CD4-positive, alpha-beta T cell treated with Interleukin-15 for 4 hours (primary cell): ENCODE results near the gene WDR43.
"Not testable (repeated sequence)": the region's sequence is repeated elsewhere in the genome, so short reads cannot be mapped to it uniquely, and the experiment has no call there.

Source experiments
- DNase-seq: peaks from one replicate; pipeline ENCODE4 v3.0.0-alpha.2; 2020; ENCODE audit warnings: low spot score

The WDR43 gene

DNA sequence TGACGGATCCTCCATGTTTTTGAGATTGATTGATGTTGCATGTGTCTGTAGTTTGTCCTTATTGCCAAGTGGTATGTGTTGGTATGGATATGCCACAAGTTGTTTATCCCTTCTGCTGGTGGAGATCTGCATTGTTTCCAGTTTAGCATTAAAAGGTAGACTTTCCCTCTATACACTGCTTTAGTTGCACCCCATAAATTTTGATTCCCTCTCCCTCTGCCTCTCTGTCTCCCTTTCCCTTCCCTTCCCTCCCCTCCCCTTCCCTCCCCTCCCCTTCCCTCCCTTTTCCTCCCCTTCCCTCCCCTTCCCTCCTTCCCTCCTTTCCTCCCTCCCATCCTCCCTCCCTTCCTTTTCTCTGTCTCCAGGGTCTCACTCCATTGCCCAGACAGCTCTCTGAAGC lies 68.0 kb downstream of the WDR43 start:
- no peak for DNase-seq

DNA sequence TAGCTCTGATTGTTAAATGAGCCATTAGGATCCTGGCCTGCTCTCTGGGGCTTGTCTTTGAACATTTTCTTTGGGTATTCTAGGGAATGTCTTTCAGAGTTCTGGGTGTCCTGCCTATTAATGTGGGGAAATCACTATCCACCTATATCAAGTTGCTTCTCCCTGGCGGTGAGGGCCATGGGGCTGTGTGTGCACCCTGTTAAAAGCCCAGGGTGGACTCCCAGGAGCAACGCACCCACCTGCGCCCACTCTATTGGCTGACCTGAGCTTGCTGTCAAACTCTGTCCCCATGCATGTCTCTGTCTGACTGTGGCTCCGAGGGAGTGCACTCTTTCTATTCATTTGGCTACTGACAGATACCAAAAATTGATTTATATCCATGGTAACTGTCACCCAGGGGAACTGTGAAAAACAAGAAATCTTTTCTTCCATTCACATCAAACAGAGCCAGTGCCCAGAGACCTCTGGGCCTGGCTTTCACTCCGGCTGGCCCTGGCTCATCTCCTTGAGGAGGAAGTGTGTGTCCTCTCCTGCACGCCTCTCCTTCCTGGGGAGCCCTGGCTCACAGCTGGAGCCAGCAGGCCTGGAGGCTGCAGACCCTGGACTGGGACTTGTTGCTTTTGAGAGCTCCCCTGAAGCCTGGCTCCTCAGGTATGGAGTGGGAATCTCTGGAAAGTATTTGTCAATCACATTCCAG lies 76.1 kb downstream of the WDR43 start:
- DNase-seq: no peak

DNA sequence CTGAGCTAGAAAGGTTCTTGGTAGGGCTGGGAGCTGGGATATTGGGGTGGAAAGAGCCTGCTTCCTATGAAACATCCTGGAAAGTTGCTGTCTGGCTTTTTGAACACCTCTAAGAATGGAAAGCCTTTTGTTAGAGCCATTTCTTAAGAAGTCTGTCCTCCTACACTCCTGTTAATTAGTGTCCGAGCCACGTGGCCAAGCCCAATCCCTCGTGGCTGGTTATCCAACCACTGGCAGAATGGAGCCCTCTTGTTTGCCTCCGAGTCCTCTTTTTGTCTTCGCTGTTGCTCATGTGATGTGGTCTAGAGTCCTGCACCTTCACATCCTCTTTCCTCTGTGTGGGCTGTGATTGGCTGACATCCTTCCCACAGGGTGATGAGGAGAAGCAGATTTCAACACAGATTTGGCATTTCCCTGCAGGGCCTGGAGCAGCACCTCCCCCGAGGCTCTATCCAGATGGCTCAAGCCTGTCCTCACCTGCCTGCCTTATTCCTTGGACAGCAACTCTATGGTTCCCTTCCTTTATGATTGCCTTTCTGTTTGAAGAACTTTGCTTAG lies 78.4 kb downstream of the WDR43 start:
- DNase-seq: no peak

DNA sequence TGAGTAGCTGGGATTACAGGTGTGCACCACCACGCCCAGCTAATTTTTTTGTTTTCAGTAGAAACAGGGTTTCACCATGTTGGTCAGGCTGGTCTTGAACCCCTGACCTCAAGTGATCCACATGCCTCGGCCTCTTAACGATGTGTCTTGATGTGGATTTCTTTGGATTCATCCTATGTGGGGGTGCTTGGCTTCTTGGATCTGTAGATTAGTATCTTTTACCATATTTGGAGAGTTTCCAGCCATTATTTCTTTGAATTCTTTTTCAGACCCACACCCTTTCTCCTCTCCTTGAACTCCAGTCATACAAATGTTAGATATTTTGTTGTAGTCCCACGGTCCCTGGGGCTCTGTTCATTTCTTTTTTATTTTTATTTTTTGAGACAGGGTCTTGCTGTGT lies 79.8 kb downstream of the WDR43 start:
- DNase-seq: no peak

DNA sequence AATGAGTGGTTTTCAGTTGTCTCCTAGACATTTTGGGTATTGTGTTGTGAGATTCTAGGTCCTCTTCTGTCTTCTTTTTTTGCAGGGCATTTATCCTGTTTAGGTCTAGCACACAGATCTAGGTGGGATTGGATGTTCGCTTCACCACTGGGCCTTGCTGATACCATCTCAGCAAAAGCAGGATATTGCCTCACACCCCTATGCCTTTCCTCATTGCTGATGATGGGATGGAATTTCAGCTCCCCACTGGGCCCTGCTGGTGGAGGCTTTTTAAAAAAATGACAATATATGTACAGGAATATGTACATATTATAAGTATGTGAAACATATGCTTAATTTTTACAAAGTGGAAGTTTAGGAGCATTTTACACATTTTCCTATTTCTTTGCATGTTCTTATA lies 81.2 kb downstream of the WDR43 start:
- no peak for DNase-seq

DNA sequence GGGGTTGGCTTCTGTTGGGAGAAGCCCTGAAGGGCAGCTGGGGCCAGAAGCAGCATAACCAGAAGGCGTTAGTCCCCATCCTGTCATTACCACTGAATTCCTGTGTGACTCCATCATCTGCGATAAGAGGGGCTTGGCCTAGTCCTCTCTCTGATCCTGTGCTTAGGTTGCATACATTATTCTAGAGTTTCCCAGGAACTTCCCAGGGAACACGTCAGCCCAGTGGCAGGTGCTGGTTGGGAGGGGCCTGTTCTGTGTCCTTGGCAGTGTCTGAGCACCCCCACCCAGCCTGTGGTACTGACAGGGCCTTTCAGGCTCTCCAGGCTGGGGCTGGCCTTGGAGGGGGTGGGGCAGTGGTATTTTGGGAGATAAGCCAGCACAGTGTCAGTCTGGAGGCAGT lies 82.1 kb downstream of the WDR43 start:
- DNase-seq: no peak

DNA sequence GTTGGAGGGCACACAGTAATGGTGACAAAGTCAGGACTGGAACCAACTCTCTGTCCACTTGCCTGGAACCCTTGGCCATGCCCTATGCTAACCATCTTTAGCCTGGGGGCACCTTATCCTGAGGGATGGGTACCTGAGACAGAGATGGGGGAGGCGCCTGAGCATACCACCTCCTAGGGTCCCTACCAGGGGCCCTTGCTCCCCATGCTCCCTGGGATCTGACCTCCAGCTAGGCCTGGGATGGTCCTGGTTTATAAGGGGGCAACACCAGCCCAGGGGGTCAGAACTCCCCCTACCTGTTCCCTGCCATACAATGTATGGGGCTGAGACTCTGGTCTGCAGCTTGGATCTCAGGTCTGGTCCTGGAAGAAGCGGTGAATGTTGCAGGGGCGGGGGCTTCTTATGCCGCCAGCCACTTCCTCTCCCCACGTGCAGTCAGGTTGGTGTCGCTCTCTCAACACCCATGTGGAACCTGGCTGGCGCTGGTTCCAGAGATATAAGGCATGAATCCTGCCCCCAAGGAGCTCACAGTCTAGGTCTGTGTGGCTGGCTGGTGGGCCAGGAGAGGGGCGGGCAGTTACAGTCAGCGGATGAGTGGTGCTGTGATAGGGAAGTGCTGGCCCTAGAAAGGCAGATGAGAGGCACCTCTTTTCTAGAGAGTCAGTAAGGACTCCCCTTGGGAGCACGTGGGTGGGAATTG lies 82.9 kb downstream of the WDR43 start:
- no peak for DNase-seq

DNA sequence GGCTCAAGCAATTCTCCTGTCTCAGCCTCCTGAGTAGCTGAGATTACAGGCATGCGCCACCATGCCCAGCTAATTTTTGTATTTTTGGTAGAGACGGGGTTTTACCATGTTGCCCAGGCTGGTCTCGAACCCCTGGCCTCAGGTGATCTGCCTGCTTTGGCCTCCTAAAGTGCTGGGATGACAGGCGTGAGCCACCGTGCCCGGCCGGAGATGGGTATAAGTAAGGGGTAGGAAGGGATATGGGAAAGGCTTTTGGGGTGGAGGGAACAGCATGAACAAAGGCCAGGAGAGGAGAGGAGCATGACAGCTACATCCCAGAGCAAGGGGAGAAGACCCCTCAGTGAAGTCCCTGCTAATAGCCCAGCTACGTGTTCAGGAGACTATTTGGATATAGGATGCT lies 83.5 kb downstream of the WDR43 start:
- not testable (repeated sequence) for DNase-seq

DNA sequence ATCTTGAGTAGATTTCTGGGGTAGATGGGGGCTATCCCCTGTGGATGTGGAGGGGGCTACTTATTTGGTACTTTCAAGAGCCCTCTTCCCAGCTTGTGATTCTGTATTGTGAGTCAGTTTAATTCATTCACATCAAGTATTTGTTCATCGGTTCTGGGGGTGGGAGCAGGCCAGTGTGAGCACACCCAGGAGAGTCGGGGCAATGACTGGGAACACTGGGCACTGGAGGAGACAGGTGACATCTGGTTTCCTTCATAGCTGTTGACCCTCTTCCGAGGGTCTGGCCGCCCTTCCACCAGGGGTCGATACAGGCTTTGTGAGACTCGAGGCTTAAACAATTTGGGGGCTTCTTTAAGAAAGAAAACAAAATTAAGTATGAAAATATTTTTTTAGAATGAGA lies 84.1 kb downstream of the WDR43 start:
- no peak for DNase-seq

DNA sequence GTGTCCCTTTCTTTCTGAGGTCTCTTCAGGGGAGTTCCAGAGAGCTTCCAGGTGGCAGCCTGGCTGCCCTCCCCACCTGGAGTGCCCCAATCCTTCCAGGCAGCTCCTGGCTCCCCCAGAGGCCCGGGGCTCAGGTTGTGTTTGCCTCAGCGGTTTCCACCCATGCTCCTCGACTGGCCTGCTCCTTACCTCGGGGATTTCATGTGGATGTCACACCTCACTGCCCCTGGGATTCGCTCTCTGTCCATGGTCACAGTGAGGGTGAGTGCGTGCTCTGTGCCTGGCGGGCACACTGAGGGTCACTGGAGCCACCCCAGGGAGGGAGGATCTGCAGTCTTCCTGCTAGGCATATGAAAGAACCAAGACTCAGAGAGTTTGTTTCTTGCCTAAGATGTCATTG lies 84.6 kb downstream of the WDR43 start:
- DNase-seq: no peak

DNA sequence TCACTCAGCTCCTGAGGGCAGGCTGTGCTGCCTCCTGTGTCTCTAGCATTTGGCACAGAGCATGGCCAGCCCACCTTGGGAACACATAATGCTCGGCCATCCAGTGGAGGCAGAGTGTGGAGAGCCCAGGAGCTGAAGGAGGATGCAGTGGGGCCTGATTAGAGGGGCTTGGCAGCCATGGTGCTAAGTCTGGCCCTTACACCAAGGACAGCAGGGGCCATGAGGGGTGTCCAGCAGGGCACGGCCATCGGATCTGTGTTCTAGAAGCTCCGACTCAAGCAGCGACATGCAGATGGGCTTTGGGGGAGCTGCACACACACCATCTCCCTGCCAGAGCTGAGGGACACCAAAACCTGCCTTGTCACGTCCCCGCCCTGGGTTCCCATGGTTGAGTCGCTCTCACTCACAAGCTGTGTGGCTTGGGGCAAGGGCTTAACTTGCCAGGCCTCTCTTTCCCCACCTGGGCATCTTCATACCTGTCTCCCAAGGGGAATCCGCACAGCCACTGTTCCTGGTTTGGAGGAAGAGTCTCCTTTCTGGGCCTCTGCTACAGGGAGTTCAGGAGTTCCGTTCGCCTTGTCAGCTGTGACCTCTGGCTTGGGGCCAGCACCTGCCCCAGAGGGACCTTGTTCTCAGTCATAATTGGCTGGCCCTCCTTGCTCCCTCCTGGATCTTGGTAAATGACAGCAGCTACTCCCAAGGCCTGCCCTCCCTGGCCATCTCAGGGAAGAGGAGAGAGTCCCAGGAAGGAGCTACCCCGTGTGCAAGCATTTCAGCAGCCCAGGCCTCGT lies 85.3 kb downstream of the WDR43 start:
- DNase-seq: no peak

DNA sequence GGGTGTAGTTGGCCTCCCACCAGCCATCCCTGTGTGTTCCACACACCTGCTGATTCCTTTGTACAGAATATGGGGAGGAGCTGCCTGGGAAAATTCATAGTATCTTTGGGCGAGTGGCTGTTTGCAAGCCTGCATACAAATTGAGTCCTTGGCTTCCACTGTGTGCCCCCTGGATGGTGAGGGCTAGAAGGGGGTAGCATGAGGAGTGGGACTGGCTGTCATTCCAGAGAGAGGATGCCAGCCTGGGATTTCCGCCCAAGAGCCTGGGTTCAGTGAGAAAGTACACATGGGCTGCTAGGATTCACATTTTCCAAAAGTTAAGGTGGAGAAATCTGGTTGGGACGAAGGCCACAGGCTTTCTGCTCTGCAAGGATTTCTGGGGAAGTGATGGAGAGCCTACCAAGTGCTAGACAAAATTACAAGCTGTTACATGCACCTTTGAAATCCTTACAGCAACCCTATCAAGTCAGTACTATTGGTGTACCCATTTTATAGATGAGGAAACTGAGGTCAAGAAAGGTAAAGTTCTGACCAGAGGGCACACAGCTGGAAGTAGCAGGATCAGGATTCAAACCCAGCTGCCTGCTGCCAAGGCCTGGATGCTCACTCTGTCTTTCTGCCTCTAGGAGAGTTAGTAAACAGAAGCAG lies 86.0 kb downstream of the WDR43 start:
- no peak for DNase-seq

DNA sequence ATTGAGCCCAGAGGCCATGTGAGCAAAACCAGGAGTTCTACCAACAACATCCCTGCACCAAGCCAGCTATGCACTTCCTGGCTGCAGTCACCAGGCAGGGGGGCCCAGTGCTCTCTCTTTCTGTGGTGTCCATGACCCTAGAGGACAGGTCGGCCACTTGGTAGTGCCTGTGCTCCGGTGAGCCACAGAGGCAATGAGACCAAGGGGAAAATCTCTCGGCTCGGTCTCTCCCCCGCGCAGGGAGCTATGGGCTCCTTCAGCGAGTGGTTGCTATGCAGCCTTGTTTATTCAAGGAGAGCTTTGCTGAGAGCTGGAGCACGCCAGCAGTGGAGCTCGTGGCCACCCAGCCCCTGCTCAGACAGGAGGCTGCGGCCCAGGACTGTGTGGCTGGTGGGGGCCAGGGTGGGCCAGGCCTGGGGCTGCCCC lies 86.6 kb downstream of the WDR43 start, which contains the start of gene TOGARAM2:
TOGARAM2 (plus strand) TSS at position 283 of the 426 bp plus-strand sequence. CDS start 13,537 bp downstream, outside the sequence.
- no peak for DNase-seq

DNA sequence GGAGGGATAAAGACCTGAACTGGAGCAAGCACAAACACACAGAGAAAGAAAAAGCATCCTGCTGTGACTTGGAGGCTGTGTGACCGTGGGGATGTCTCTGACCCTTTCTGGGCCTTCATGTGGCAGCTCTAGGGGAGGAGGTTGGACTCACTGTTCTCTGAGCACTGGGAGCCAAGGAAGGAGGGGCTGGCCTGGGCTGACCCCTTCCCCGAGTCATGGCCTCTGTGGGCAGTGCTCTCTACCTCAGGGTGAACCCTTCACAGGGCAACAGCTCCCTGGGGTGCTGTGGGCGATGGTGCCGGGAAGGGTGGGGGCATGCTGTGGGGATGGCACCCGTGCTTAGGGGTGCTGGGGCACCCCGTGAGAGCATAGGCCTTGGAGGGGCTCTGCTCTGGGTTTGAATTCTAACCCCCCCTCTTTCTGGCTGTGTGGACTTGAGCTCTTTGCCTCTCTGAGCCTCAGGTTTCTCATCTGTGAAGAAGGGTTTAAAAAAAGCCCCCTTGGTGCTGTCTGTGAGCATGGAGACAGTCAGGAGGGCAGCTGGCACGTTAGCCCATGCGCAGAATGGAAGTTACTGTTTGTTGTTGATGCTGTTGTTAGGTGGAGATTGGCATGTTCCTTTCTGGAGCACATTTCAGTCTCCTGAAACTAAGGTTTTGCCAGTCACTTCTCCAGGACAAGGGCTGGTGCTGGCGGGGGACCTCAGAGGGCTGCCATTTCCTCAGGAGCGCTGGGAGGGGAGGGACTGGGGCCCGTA lies 87.3 kb downstream of the WDR43 start:
- DNase-seq: no peak

DNA sequence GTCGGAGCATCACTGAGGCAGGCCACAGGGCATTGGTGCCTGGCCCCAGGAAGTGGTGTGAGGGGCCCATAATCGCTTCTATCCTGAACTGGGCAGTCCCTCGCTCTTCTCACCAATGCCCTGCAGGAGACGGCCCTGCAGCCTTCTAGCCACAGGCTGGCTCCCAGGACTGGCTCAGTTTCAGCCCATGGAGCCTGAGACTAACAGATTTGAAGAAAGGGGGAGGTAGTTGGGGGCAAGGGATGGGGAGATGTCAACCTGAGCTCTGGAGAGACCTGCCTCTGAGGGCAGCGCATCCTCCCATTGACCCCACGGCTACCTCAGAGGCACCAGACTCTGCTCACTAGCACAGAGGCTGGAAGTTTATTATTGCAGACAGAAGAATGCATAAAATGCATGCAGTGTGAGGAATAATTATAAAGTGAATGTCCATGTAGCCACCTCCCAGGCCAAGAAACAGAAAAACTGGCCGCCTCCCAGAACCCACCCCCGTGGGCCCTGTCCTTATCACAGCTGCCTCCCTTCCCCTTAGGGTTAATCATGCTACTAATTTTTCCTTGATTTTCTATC lies 88.0 kb downstream of the WDR43 start:
- no peak for DNase-seq

DNA sequence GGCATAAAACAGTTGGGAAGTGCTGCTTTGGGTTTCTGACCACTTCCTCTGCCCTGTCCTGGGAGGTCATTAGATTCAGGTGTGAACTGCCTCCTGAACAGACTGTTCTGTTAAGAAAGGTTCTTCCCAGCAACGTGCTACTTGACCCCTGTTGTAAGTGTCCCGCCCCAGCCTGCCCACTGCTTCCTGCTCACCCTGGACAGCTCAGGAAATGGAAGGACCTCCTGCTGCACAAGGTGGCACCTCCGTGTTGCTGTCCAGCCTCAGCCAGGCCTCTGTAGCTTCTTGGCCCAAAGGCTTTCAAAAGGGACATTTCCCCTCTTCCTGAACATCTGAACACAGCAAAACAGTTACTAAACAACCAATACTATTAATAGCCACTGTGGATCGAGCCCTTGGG lies 92.0 kb downstream of the WDR43 start:
- DNase-seq: no peak

DNA sequence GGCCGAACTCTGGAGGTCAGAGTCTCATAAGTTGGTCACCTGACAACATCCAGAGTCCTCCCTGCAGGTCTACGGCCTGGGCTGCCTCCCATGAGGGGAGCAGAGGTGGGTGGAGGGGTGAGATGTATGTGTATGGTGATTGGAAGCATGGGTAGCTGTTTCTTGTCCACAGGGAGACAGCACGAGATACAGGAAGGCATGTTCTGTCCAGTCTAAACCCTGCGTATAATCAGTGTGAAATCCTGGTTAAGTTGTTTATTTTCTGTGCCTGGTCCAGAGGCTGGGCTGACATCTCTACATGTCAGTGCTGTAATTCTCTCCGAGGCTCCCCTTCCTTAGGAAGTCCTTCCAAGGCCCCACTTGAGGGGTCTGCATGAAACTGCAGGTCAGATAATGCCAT lies 95.5 kb downstream of the WDR43 start:
- DNase-seq: no peak

DNA sequence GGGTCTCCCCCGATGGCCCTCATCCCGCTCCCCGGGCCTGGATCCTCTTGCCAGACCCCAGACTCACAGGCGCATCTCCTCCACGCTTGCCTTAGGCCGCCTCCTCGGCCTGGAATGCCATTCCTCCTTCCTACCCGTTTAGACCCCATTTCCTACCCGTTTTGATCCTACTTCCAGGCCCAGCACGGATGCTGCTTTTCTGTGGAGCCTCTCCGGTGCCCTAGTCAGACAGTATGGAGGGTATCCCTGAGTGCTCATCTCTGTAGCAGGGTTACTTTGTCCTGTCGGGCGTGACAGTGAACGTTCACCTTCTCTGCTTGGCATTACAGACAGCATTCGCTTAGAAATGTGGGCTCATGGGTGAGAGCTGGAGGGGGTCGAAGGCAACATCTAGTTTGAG lies 96.0 kb downstream of the WDR43 start:
- DNase-seq: no peak

DNA sequence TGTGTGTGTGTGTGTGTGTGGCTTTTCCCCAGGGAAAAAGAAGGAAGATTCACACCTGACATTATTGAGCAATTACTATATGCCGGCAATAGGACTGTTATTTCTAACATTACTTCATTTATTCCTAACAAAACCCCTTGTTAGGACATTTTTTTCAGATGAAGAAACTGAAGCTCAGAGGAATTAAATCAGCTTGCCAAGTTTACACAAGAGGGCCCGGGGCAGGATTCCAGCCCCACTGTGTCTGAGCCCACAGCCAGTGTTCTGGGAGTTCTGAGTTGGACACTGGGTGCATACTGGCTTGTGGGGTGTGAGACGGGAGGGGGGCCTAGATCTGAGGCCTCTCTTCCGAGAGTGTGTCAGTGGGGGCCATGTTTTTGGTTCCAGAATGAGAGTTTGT lies 96.6 kb downstream of the WDR43 start:
- no peak for DNase-seq

DNA sequence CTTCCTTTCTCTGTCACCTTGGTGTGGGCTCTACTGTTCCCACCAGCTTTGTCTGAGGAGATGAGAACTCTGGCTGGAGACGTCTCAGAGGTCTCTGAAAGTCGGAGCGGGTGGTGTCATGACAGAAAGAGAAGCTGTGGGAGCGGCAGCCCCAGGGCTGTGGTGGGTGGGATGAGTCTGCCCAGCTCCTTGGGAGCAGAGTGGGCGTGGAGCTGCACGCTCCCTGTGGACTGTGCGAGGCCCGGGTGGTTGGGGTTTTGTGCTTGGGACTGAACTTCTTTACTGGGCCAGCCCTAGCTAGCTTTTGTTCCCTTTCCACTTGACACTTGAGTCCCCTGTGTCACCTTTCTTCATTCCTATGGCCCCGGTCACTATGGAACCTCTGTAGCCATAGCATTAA lies 97.0 kb downstream of the WDR43 start:
- no peak for DNase-seq
